OCI-LY3 (cell line): ENCODE results near the gene GNAI3.

Source experiments
- CTCF ChIP-seq: fragments of 200-600, 300-600 bp; sonication (generic); IDR thresholded peaks from 2 replicates; pipeline ENCODE4 v1.5.1; 2014; ENCODE audit warnings: antibody characterized with exemption, low read length, low read depth
- EZH2phosphoT487 ChIP-seq: fragments of 200-600 bp; shearing (Covaris generic); IDR thresholded peaks from 2 replicates; pipeline ENCODE4 v1.6.1; 2018; ENCODE audit warnings: antibody characterized with exemption, mixed run types, low read depth

GRCh38 chr1:109521002-109521951 is 27.1 kb upstream of the GNAI3 start:
- TF ChIP-seq CTCF, result no peak
- TF ChIP-seq EZH2phosphoT487, result no peak
